Measurements from ENCODE around the gene MMAB. TPM values are rescaled to one million over a fixed set of nuclear protein-coding genes. Genes with fewer than 3 reads are reported as not detected.

The MMAB gene
- total RNA-seq, 1 experiment from 2014 or later, result 97.6 TPM

- intact Hi-C loops (cut with micrococcal nuclease; ENCODE audit: unreplicated experiment), result no loop called here
- peaks cover 17% of the 10 kb centered on the region for H3K4me1 ChIP-seq (ENCODE audit: insufficient read depth, low read length, poor library complexity, severe bottlenecking)
- H3K27ac ChIP-seq (ENCODE audit: low read depth, low read length, poor library complexity, severe bottlenecking), result no peak overlapping the region
- no peaks in the 10 kb centered on the region for H3K9me3 ChIP-seq (ENCODE audit: low read depth, low read length, poor library complexity, severe bottlenecking)
- CTCF ChIA-PET, result no interaction called here
- peaks cover under 1% of the 10 kb centered on the region for H3K36me3 ChIP-seq (ENCODE audit: insufficient read depth, low read length, poor library complexity, severe bottlenecking)
- POLR2A ChIA-PET (ENCODE audit: low non-redundant PET), result no interaction called here
- DNase-seq (ENCODE audit: low spot score), result no peak
- no peak for TF ChIP-seq CTCF (conservative IDR thresholded peaks at IDR 0.05; ENCODE audit: low read depth, low read length)
- TF ChIP-seq EZH2 (IDR thresholded peaks at IDR 0.05; ENCODE audit: borderline replicate concordance, low read depth, low read length, poor library complexity, severe bottlenecking), result no peak
- no TSS peak for BruUV-seq (replicated peaks)
- H3K4me3 ChIP-seq (ENCODE audit: low read depth, low read length, poor library complexity, severe bottlenecking), result no peak overlapping the region
- no peaks in the 10 kb centered on the region for H3K27me3 ChIP-seq (replicated peaks; ENCODE audit: insufficient read depth, low read depth, low read length, poor library complexity)
Observed at GRCh38 chr12:109521831-109522230, 51.5 kb downstream of the MMAB start.

DNA sequence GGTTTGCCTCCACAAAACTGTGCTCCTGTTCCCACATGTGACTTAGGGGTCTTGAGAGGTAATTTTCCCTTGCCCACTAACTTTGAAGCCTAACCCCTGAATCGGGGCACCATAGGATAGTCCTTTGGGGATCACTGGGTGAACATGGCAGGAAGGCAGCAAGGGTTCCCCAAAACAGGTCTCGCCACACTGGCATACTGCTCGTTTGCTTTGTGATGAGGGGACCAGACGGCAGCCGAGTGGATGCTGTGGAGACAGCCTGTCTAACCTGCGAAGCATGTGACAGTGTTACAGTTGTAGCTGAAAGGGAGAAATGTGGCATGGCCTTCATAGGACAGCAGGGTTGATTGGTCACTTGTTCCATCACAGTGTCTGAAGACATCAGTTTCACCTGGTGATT, 53.5 kb downstream of the MMAB start:
- DNase-seq (ENCODE audit: low spot score), result no peak
- BruUV-seq (replicated peaks), result no TSS peak
- TF ChIP-seq EZH2 (IDR thresholded peaks at IDR 0.05; ENCODE audit: borderline replicate concordance, low read depth, low read length, poor library complexity, severe bottlenecking), result no peak
- no peak for TF ChIP-seq CTCF (conservative IDR thresholded peaks at IDR 0.05; ENCODE audit: low read depth, low read length)
- H3K27ac ChIP-seq (ENCODE audit: low read depth, low read length, poor library complexity, severe bottlenecking), result peak overlapping the region; percentile 66
- peaks cover 17% of the 10 kb centered on the region for H3K4me1 ChIP-seq (ENCODE audit: insufficient read depth, low read length, poor library complexity, severe bottlenecking)
- H3K36me3 ChIP-seq (ENCODE audit: insufficient read depth, low read length, poor library complexity, severe bottlenecking), result peaks cover 4% of the 10 kb centered on the region
- ChIA-PET CTCF (interaction anchor here (0.7 to 2.6 kb wide), 4 partner anchors 9 to 325 kb away, joined by 3 to 24 read pairs (median 6); no protein-coding TSS in a partner anchor), POLR2A (ENCODE audit: low non-redundant PET) (no interaction called here)
- H3K9me3 ChIP-seq (ENCODE audit: low read depth, low read length, poor library complexity, severe bottlenecking), result no peaks in the 10 kb centered on the region
- no peak overlapping the region for H3K4me3 ChIP-seq (ENCODE audit: low read depth, low read length, poor library complexity, severe bottlenecking)
- intact Hi-C loops (cut with micrococcal nuclease; ENCODE audit: unreplicated experiment), result loop anchor here (1.0 kb wide), 1 partner anchor 256 kb away; no protein-coding TSS in a partner anchor
- no peaks in the 10 kb centered on the region for H3K27me3 ChIP-seq (replicated peaks; ENCODE audit: insufficient read depth, low read depth, low read length, poor library complexity)

DNA sequence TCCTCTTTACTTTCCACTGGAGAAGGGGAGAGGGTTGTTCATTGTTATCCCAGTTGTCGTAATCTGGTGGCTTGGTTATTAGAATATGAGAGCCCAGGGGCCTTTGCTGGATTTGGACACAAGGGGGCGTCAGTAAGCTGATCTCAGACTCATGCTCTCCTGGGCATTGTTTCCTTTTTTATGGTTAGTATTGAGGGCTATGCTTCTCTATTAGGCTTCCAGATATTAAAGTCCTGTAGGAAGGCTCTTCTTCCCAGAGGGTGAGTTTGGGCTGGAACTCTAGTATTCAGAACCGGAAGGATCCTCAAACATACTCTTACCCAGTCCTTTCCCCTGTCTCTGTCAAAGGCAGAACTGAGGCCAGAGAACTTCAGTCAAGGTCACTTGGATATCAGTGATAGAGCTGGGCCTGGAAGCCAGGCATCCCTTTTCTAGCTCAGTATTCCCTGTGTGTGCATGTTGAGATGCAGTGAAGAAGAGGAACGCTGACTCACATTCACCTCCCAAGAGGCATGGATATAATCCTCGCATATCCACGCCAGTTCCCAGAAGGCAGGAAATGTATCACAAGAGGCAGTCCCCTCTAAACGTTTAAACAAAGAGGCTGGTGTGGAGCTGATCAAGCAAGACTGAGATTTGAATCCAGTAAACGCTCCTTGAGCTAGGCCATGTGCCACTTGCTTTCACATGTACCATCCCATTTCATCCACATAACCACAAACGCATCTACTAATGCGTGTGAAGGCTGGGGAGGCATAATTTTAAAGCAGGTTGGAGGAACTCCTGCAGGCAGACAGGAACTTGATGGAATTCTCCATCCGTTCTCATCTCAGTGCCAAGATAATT, 54.3 kb downstream of the MMAB start:
- intact Hi-C loops (cut with micrococcal nuclease; ENCODE audit: unreplicated experiment), result loop anchor here (1.0 kb wide), 1 partner anchor 256 kb away; no protein-coding TSS in a partner anchor
- DNase-seq (ENCODE audit: low spot score), result peak; percentile 80
- ChIA-PET POLR2A (ENCODE audit: low non-redundant PET) (no interaction called here), CTCF (interaction anchor here (0.6 to 2.6 kb wide), 6 partner anchors 8 to 335 kb away, joined by 3 to 24 read pairs (median 4); partner anchors contain the start of genes MMAB and MVK)
- no peak overlapping the region for H3K4me3 ChIP-seq (ENCODE audit: low read depth, low read length, poor library complexity, severe bottlenecking)
- H3K27ac ChIP-seq (ENCODE audit: low read depth, low read length, poor library complexity, severe bottlenecking), result peak overlapping the region; percentile 66
- no TSS peak for BruUV-seq (replicated peaks)
- peaks cover 4% of the 10 kb centered on the region for H3K36me3 ChIP-seq (ENCODE audit: insufficient read depth, low read length, poor library complexity, severe bottlenecking)
- H3K9me3 ChIP-seq (ENCODE audit: low read depth, low read length, poor library complexity, severe bottlenecking), result no peaks in the 10 kb centered on the region
- H3K27me3 ChIP-seq (replicated peaks; ENCODE audit: insufficient read depth, low read depth, low read length, poor library complexity), result no peaks in the 10 kb centered on the region
- peak; percentile 96 for TF ChIP-seq CTCF (conservative IDR thresholded peaks at IDR 0.05; ENCODE audit: low read depth, low read length)
- no peak for TF ChIP-seq EZH2 (IDR thresholded peaks at IDR 0.05; ENCODE audit: borderline replicate concordance, low read depth, low read length, poor library complexity, severe bottlenecking)
- H3K4me1 ChIP-seq (ENCODE audit: insufficient read depth, low read length, poor library complexity, severe bottlenecking), result peaks cover 17% of the 10 kb centered on the region
